Effector memory CD8-positive, alpha-beta T cell (primary cell): ENCODE results near the gene HARBI1.

Experiments
- ATAC-seq: fragments of 150-1000 bp; cut with Tn5 transposase; replicated peaks from 2 replicates; pipeline ENCODE4 v1.10.0; 2021; ENCODE audit warnings: mild to moderate bottlenecking, moderate library complexity
- DNase-seq, 3 experiments: peaks; one replicate each; pipeline ENCODE4 v3.0.0; 2021
- H3K27ac Mint-ChIP-seq, 2 donors: one replicate each; pipeline ENCODE4 v1.8.0; 2022; ENCODE audit warnings: mild to moderate bottlenecking in 2 of 2, mixed read lengths in 2 of 2, moderate library complexity in 2 of 2
- H3K27me3 Mint-ChIP-seq, 2 donors: one replicate each; pipeline ENCODE4 v1.8.0; 2022; ENCODE audit warnings: mixed read lengths in 2 of 2
- H3K36me3 Mint-ChIP-seq: one replicate; pipeline ENCODE4 v1.8.0; 2022; ENCODE audit warnings: mild to moderate bottlenecking, moderate library complexity, mixed read lengths; ENCODE audit not compliant: insufficient read depth
- H3K4me1 Mint-ChIP-seq, 2 donors: one replicate each; pipeline ENCODE4 v1.8.0; 2022; ENCODE audit warnings: low read depth in 2 of 2, mixed read lengths in 2 of 2
- H3K4me3 Mint-ChIP-seq, 2 donors: one replicate each; pipeline ENCODE4 v1.8.0; 2022; ENCODE audit warnings: mild to moderate bottlenecking in 2 of 2, mixed read lengths in 2 of 2, moderate library complexity in 2 of 2
- H3K9me3 Mint-ChIP-seq, 2 donors: one replicate each; pipeline ENCODE4 v1.8.0; 2022; ENCODE audit warnings: mixed read lengths in 2 of 2

HARBI1 gene

GRCh38 chr11:46643531-46643930 lies 26.5 kb upstream of the HARBI1 start:
- H3K27ac Mint-ChIP-seq: no peak overlapping the region
- H3K27me3 Mint-ChIP-seq: no peaks in the 10 kb centered on the region
- no peak overlapping the region for H3K4me3 Mint-ChIP-seq
- ATAC-seq (no peak), DNase-seq (no peak)
- no peaks in the 10 kb centered on the region for H3K9me3 Mint-ChIP-seq
- peaks cover 9 to 22% of the 10 kb centered on the region in 2 donors for H3K4me1 Mint-ChIP-seq
- H3K36me3 Mint-ChIP-seq: peaks cover 73% of the 10 kb centered on the region

- H3K27me3 Mint-ChIP-seq: no peaks in the 10 kb centered on the region
- no peak overlapping the region for H3K27ac Mint-ChIP-seq
- H3K4me3 Mint-ChIP-seq: no peak overlapping the region
- ATAC-seq (no peak), DNase-seq (no peak)
- no peaks in the 10 kb centered on the region for H3K9me3 Mint-ChIP-seq
- H3K36me3 Mint-ChIP-seq: peaks cover 73% of the 10 kb centered on the region
- H3K4me1 Mint-ChIP-seq: peaks cover 11 to 25% of the 10 kb centered on the region in 2 donors
These were observed 25.8 kb upstream of the HARBI1 start for GRCh38 chr11:46642627-46643335.

GRCh38 chr11:46641639-46642038 lies 24.6 kb upstream of the HARBI1 start:
- DNase-seq: no peak
- no peaks in the 10 kb centered on the region for H3K27me3 Mint-ChIP-seq
- H3K4me1 Mint-ChIP-seq: peaks cover 11 to 25% of the 10 kb centered on the region in 2 donors
- H3K9me3 Mint-ChIP-seq: no peaks in the 10 kb centered on the region
- ATAC-seq: no peak
- H3K27ac Mint-ChIP-seq: no peak overlapping the region
- peaks cover 72% of the 10 kb centered on the region for H3K36me3 Mint-ChIP-seq
- H3K4me3 Mint-ChIP-seq: no peak overlapping the region

- peaks cover 11 to 25% of the 10 kb centered on the region in 2 donors for H3K4me1 Mint-ChIP-seq
- H3K27ac Mint-ChIP-seq: no peak overlapping the region
- H3K36me3 Mint-ChIP-seq: peaks cover 70% of the 10 kb centered on the region
- no peaks in the 10 kb centered on the region for H3K9me3 Mint-ChIP-seq
- ATAC-seq (no peak), DNase-seq (no peak)
- no peaks in the 10 kb centered on the region for H3K27me3 Mint-ChIP-seq
- no peak overlapping the region for H3K4me3 Mint-ChIP-seq
These were observed 23.2 kb upstream of the HARBI1 start for GRCh38 chr11:46640036-46640788.

GRCh38 chr11:46639197-46639839 lies 22.3 kb upstream of the HARBI1 start:
- ATAC-seq (no peak), DNase-seq (no peak)
- H3K4me1 Mint-ChIP-seq: peaks cover 11 to 25% of the 10 kb centered on the region in 2 donors
- H3K27ac Mint-ChIP-seq: no peak overlapping the region
- no peaks in the 10 kb centered on the region for H3K9me3 Mint-ChIP-seq
- no peaks in the 10 kb centered on the region for H3K27me3 Mint-ChIP-seq
- H3K4me3 Mint-ChIP-seq: no peak overlapping the region
- H3K36me3 Mint-ChIP-seq: peaks cover 69% of the 10 kb centered on the region

- Mint-ChIP-seq H3K9me3 (no peaks in the 10 kb centered on the region), H3K27ac (no peak overlapping the region), H3K36me3 (peaks cover 68% of the 10 kb centered on the region), H3K27me3 (no peaks in the 10 kb centered on the region), H3K4me3 (no peak overlapping the region), H3K4me1 (peaks cover 8 to 21% of the 10 kb centered on the region in 2 donors)
- ATAC-seq (no peak), DNase-seq (no peak)
These were observed 20.5 kb upstream of the HARBI1 start for GRCh38 chr11:46637546-46637945.

- no peaks in the 10 kb centered on the region for H3K9me3 Mint-ChIP-seq
- H3K27me3 Mint-ChIP-seq: no peaks in the 10 kb centered on the region
- DNase-seq: no peak
- ATAC-seq: no peak
- no peak overlapping the region for H3K27ac Mint-ChIP-seq
- peaks cover 14 to 30% of the 10 kb centered on the region in 2 donors for H3K4me1 Mint-ChIP-seq
- peaks cover 73% of the 10 kb centered on the region for H3K36me3 Mint-ChIP-seq
- no peak overlapping the region for H3K4me3 Mint-ChIP-seq
These were observed 18.6 kb upstream of the HARBI1 start for GRCh38 chr11:46635557-46636139.

- Mint-ChIP-seq H3K9me3 (no peaks in the 10 kb centered on the region), H3K27me3 (no peaks in the 10 kb centered on the region), H3K4me3 (no peak overlapping the region), H3K4me1 (peaks cover 16 to 28% of the 10 kb centered on the region in 2 donors), H3K27ac (no peak overlapping the region), H3K36me3 (peaks cover 77% of the 10 kb centered on the region)
- DNase-seq (no peak), ATAC-seq (no peak)
These were observed 16.5 kb upstream of the HARBI1 start for GRCh38 chr11:46633291-46634217.

GRCh38 chr11:46632502-46632901 lies 15.5 kb upstream of the HARBI1 start:
- peak; percentile 79 for ATAC-seq
- H3K4me3 Mint-ChIP-seq: peak overlapping the region in 1 of 2 donors; percentile 22

GRCh38 chr11:46631676-46632075 lies 14.6 kb upstream of the HARBI1 start:
- ATAC-seq (no peak), DNase-seq (no peak)
- H3K36me3 Mint-ChIP-seq: peaks cover 78% of the 10 kb centered on the region
- H3K27me3 Mint-ChIP-seq: no peaks in the 10 kb centered on the region
- H3K27ac Mint-ChIP-seq: no peak overlapping the region
- peaks cover 14 to 25% of the 10 kb centered on the region in 2 donors for H3K4me1 Mint-ChIP-seq
- no peaks in the 10 kb centered on the region for H3K9me3 Mint-ChIP-seq
- no peak overlapping the region for H3K4me3 Mint-ChIP-seq

More at GRCh38 chr11:46632502-46632901, 15.5 kb upstream of the HARBI1 start:
- no peaks in the 10 kb centered on the region for H3K27me3 Mint-ChIP-seq
- peaks cover 82% of the 10 kb centered on the region for H3K36me3 Mint-ChIP-seq
- H3K4me1 Mint-ChIP-seq: peaks cover 14 to 25% of the 10 kb centered on the region in 2 donors
- no peak overlapping the region for H3K27ac Mint-ChIP-seq
- no peaks in the 10 kb centered on the region for H3K9me3 Mint-ChIP-seq
- DNase-seq: no peak

GRCh38 chr11:46630237-46630636 lies 13.2 kb upstream of the HARBI1 start:
- Mint-ChIP-seq H3K27ac (no peak overlapping the region), H3K9me3 (no peaks in the 10 kb centered on the region), H3K4me3 (no peak overlapping the region), H3K36me3 (peaks cover 80% of the 10 kb centered on the region), H3K27me3 (no peaks in the 10 kb centered on the region), H3K4me1 (peaks cover 16 to 30% of the 10 kb centered on the region in 2 donors)
- ATAC-seq: no peak
- no peak for DNase-seq

- Mint-ChIP-seq H3K27me3 (no peaks in the 10 kb centered on the region), H3K9me3 (no peaks in the 10 kb centered on the region), H3K27ac (no peak overlapping the region), H3K36me3 (peaks cover 85% of the 10 kb centered on the region), H3K4me3 (no peak overlapping the region), H3K4me1 (peaks cover 19 to 41% of the 10 kb centered on the region in 2 donors)
- ATAC-seq (no peak), DNase-seq (no peak)
These were observed 11.9 kb upstream of the HARBI1 start for GRCh38 chr11:46628961-46629360.
